Stimulated activated CD8-positive, alpha-beta memory T cell treated with anti-CD3 and anti-CD28 coated beads, Interleukin-15, amount 100 ng/mL, for 4 hours (primary cell): ENCODE measurements around the gene FLT3LG.
"Not testable (repeated sequence)": the region's sequence is repeated elsewhere in the genome, so short reads cannot be mapped to it uniquely, and the experiment has no call there.

ENCODE experiments used
- DNase-seq, 2 donors: peaks; one replicate each; pipeline ENCODE4 v3.0.0-alpha.2; 2020; ENCODE audit warnings: low read depth in 2 of 2

FLT3LG gene

DNA sequence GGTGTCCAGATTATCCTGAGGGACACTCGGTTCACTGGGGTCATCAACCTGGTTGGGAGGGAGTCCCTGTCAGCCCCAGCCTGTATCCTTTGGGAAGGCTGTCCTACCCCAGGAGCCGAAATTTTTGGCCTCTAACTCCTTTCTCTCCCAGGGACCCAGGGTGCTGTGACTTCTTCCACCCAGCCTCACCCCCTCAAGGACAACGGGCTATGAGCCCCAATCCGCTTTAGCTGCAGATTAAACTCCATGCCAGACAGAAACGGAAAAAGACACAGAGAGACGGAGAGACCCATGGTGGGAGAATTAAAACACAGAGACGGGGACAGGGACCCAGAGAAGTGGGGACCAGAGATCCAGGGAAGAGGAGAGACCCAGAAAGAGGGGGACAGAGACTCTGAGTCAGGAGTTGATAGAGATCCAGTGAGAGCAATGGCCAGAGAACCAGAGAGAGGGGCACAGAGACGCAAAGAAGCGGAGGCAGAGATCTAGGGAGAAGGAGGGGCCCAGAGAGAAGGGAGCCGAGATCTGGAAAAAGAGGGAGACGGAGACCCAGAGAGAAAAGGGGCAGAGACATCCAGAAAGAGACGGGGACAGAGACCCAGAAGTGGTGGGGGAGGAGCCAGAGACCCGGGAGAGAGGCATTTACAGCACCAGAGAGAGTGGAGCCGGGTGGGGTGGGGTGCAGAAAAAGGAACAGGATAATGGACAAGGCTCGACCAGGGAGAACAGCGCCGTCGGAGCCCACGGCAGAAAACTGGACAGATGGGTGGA, 33.4 kb upstream of the FLT3LG start:
- DNase-seq, result no peak

GRCh38 chr19:49441210-49441959, 32.6 kb upstream of the FLT3LG start, which contains the start of gene SLC17A7:
Gene SLC17A7 (minus strand): TSS chr19:49441527. CDS start chr19:49441379, 148 bp downstream.
- DNase-seq, result no peak

DNA sequence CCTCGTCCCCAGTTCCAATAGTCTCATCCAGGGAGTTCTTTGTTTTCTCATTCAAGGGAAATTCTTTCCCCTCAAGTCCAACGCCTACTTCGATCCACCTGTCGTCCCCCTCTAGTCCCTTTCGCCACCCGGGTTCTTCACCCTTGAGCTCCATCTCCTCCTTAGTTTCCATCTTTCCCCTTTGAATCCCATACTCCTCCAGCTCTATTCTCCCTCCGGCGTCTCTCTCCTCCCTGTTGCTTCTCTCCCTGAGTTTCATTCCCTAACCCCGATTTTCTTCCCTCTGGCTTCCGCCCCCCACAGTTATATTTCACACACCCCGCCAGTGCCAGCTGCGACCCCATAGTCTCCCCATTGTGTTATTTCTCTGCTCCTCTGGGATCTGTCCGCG, 32.1 kb upstream of the FLT3LG start:
- no peak for DNase-seq

- DNase-seq, result no peak
These were observed 31.7 kb upstream of the FLT3LG start for GRCh38 chr19:49442354-49442753.

- no peak for DNase-seq
These were observed 31.1 kb upstream of the FLT3LG start for GRCh38 chr19:49442771-49443365.

DNA sequence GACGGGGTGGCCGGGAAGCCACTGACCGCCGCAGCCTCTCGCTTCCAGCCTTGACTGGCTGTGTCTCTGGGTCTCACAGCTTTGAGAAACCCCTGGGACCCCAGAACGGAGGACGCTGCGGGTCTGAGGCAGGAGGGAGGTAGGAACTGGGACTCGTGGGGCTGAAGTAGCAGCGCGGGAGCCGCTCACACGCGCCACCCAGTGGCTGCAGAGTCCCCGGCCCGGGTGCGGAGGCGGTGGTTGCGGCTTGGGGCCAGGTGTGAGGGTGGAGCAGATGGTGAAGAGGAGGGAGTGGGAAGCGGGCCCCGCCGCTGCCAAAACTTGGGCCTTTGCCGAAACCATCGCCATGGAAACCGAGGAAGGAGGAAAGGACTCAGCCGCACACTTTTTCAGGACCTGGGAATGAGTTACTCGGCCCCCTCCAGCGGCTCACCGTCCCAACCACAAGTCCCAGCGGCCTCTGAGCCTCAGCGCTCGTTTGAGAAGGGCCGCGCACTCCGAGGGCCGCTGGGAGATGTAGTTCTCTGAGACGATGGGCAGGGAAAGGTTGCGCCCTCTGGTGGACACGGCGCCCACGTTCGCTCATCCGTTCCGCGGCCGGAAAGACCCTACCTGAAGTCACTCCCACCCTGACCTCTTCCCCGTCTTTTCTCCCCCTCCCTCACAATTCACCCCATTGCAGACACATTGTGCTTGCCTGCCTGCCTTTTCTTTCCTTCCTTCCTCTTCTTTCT, 30.5 kb upstream of the FLT3LG start:
- DNase-seq, result peak; percentile 86 to 87

- not testable (repeated sequence) for DNase-seq
These were observed 29.8 kb upstream of the FLT3LG start for GRCh38 chr19:49444100-49444700.

DNA sequence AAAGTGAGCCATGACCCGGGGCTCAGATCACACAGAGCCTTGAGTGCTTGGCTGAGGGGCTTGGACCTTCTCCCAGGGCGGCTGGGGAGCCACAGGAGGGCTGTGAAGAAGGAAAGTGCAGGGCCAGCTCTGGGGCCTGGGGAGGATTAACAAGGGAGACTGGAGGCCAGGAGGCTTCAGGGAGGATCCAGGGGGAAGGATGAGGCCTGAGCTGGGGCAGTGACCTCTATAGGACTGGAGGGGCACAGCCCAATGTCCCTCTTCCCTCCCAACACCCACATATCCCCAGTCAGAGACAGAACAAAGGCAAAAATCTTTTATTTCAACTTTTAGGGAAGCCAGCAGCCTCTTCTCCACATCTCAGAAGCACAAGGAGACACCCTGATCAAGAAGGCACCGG, 28.0 kb upstream of the FLT3LG start:
- no peak for DNase-seq

- DNase-seq, result no peak
These were observed 26.3 kb upstream of the FLT3LG start for GRCh38 chr19:49447485-49448431.

DNA sequence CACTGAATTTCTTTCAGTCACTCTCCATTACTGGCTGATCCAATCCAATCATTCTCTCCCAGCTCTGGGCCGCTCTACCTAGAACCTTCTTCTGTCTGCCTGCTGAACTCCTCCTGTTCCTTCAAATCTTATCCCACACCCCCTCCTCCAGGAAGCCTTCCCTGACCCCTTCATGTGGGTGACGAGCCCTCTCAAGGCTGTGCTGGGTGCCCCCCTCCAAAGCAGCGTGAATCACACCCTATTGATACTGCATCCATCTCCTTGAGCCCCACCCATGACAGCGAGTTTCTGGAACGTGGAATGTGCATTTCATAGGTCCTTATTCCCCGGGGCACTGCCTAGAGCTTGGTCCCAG, 25.6 kb upstream of the FLT3LG start:
- DNase-seq, result no peak

GRCh38 chr19:49450405-49450804, 23.6 kb upstream of the FLT3LG start:
- no peak for DNase-seq

DNA sequence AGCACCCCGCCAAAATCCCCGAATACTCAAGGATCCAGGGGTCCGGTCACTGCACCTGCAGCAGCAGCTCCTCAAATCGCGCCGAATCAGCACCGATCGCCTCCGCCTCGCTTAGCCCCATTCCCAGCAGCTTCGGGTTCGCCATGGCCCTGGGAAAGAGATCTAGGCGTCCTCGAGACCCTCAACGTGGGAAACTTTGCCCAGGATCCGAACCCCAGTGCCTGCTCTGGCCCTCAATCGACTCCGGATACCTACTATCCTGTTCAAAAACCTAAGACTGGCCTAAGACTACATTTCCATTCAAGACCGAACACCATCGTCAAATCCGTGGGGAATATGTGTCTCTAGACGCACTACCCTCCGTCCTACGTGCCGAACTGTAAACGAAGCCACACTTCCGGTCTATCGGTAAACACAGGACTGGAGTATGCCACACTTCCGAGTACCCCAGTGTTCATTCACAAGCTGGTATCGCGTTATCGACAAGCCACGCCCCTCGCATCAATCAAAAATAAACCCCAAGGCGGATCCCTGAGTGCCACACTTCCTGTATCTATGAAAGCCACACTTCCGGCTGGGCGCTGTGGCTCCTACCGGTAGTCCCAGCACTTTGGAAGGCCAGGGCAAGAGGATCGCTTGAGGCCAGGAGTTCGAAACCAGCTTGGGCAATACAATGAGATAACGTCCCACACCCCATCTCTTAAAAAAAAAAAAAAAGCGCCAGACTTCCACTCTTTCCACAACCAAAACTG, 22.4 kb upstream of the FLT3LG start, which contains the start of gene PIH1D1:
PIH1D1 (minus strand) TSS at position 385 of the 752 bp plus-strand sequence; CDS start at position 145, 240 bp downstream.
- peak; percentile 85 to 94 for DNase-seq

GRCh38 chr19:49453013-49453756, 20.8 kb upstream of the FLT3LG start, which contains the start of gene ALDH16A1:
Gene ALDH16A1 (plus strand): TSS chr19:49453225. CDS start chr19:49453332, 107 bp downstream.
- DNase-seq, result peak; percentile 95 to 96

DNA sequence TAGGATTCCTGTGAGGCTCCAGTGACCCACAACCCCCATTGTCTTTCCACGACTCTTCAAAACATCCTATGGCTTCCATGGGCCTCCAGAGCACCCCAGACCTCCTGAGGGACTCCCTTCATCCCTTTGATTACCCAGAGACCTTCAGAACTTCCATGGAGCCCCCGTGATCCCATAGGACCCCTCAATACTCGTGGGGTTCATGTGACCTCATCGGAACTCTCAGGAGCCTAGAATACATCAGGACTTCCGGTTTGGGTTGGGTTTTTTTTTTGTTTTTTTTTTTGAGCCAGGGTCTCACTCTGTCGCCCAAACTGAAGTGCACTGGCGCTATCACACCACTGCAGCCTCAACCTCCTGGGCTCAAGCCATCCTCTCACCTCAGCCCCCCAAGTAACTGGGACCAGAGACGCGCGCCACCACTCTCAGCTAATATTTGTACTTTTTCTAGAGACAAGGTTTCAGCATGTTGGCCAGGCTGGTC, 20.2 kb upstream of the FLT3LG start:
- DNase-seq, result no peak

DNA sequence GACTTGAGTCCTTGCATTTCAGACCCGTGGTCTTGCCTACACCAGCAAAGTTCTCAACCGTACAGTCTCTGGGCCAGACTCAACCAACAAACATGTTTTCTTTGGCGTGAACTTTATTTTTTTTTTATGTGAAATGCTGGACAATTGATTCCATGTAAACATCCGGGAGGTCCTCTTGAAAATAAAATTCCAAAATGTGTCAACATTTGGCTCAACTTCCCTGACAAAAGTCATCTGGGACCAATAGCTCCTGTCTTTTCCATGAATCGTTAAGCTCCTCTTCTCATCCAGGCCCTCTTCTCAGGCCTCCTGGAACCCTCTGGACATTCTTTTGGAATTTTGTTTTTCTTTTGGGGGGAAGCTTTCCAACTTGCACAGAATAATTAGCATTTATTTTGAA, 18.2 kb upstream of the FLT3LG start:
- no peak for DNase-seq

DNA sequence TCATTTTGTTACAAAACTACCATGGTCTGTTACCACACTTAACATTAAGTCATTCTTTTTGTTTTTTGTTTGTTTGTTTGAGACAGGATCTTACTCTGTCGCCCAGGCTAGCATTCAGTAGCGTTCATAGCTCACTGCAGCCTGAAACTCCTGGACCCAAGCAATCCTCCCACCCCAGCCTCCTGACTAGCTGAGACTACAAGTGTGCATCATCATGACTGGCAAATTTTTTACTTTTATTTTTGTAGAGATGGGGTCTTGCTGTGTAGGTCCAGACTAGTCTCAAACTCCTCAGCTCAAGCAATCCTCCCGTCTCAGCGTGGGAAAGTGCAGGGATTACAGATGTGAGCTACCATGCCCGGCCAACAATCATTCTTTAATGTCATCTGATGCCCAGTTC, 17.7 kb upstream of the FLT3LG start:
- DNase-seq, result no peak

DNA sequence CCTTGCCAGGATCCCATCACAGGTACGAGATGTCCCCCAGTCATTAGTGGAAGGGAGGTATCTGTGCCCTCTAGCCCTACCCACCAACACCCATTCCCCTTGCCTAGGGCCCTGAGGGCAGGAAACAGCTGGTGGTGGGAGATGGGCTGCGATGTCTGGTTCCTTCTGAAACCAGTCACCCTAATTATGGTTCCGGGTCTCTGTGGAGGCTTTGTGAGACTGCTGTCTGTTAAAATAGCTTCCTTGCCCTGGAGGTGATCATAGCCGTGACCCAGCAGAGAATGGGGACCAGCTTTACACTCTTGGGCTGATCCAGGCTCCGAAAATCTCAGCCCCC, 15.5 kb upstream of the FLT3LG start:
- DNase-seq, result no peak

GRCh38 chr19:49459388-49459787, 14.6 kb upstream of the FLT3LG start:
- DNase-seq, result no peak

DNA sequence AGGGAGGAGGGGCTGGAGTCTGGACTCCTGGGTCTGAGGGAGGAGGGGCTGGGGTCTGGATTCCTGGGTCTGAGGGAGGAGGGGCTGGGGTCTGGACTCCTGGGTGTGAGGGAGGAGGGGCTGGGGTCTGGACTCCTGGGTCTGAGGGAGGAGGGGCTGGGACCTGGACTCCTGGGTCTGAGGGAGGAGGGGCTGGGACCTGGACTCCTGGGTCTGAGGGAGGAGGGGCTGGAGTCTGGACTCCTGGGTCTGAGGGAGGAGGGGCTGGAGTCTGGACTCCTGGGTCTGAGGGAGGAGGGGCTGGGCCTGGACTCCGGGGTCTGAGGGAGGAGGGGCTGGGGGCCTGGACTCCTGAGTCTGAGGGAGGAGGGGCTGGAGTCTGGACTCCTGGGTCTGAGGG, 12.9 kb upstream of the FLT3LG start:
- DNase-seq, result not testable (repeated sequence)
